HEK293T (cell line): ENCODE measurements around the gene MLLT10.

Source experiments
- ARNT ChIP-seq: fragments of 450-650 bp; IDR thresholded peaks from 2 replicates; pipeline ENCODE4 v1.6.1; 2017; ENCODE audit warnings: mild to moderate bottlenecking
- BHLHE40 ChIP-seq: fragments of 450-650 bp; IDR thresholded peaks from 2 replicates; pipeline ENCODE4 v1.6.1; 2016; ENCODE audit warnings: mild to moderate bottlenecking, moderate library complexity, borderline replicate concordance
- FOXA1 ChIP-seq: fragments of 450-650 bp; IDR thresholded peaks from 2 replicates; pipeline ENCODE4 v1.6.1; 2016; ENCODE audit warnings: mild to moderate bottlenecking
- FOXK2 ChIP-seq: fragments of 450-650 bp; IDR thresholded peaks from 2 replicates; pipeline ENCODE4 v1.6.1; 2016; ENCODE audit warnings: mild to moderate bottlenecking
- FOXM1 ChIP-seq: fragments of 450-650 bp; IDR thresholded peaks from 2 replicates; pipeline ENCODE4 v1.6.1; 2017; ENCODE audit warnings: mild to moderate bottlenecking, borderline replicate concordance
- HDGF ChIP-seq: fragments of 450-650 bp; IDR thresholded peaks from 2 replicates; pipeline ENCODE4 v1.6.1; 2017; ENCODE audit warnings: antibody characterized with exemption, borderline replicate concordance
- L3MBTL2 ChIP-seq: fragments of 450-650 bp; conservative IDR thresholded peaks from 2 replicates; pipeline ENCODE4 v1.6.1; 2016; ENCODE audit warnings: mild to moderate bottlenecking
- LEF1 ChIP-seq: fragments of 450-650 bp; IDR thresholded peaks from 2 replicates; pipeline ENCODE4 v1.6.1; 2017; ENCODE audit warnings: mild to moderate bottlenecking, borderline replicate concordance
- SP1 ChIP-seq: fragments of 450-650 bp; IDR thresholded peaks from 2 replicates; pipeline ENCODE4 v1.6.1; 2017
- SUZ12 ChIP-seq: fragments of 450-650 bp; IDR thresholded peaks from 2 replicates; pipeline ENCODE4 v1.6.1; 2016; ENCODE audit warnings: mild to moderate bottlenecking
- TARDBP ChIP-seq: fragments of 450-650 bp; IDR thresholded peaks from 2 replicates; pipeline ENCODE4 v1.6.1; 2016

DNA sequence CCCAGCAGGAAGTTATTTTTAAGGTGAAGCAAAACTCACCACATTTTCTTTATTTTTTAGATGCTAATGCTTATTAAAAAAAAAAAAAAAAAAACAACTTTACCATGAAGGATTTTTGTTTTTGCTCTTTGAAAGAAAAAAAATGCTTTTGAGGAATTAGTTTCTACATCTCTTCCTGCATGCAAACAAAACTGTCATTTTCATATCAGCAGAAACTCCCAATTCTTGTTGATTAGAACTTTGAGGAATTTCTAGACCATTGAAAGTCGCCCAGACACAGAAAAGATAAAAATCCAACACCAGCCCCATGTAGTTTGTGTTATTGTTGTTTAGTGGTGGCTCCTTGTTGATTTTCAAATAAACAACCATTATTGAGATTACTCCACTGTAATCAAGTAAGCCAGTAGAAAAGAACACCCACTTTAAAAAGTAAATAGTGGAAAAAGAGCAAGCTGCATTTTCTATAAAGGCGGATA lies 22.9 kb upstream of the MLLT10 start:
- no peak for TF ChIP-seq TARDBP
- TF ChIP-seq BHLHE40: no peak
- no peak for TF ChIP-seq FOXM1
- no peak for TF ChIP-seq FOXK2
- TF ChIP-seq SP1: no peak
- no peak for TF ChIP-seq LEF1
- no peak for TF ChIP-seq SUZ12
- no peak for TF ChIP-seq FOXA1
- no peak for TF ChIP-seq ARNT
- TF ChIP-seq HDGF: no peak
- no peak for TF ChIP-seq L3MBTL2
